PC-9 (cell line): Measurements from ENCODE around the gene MGLL. TPM values are rescaled to one million over a fixed set of nuclear protein-coding genes. Genes with fewer than 3 reads are reported as not detected.

Experiments
- BruUV-seq: library from RNA; stranded (reverse); fragments of 400-500 nt; replicated peaks from 2 replicates; lab custom pipeline; 2021; lab: Mats Ljungman, UMichigan
- CTCF ChIA-PET: fragments of 300-600 bp; sonication (Branson Sonifier 250); formaldehyde crosslinking; loops from one replicate; lab custom pipeline; 2022; ENCODE audit warnings: antibody characterized with exemption; lab: Charles Lee
- POLR2A ChIA-PET: fragments of 300-600 bp; sonication (Branson Sonifier 250); formaldehyde crosslinking; loops from one replicate; lab custom pipeline; 2022; ENCODE audit warnings: antibody characterized with exemption; ENCODE audit not compliant: unreplicated experiment; lab: Charles Lee
- DNase-seq, 2 experiments: peaks; one replicate each; pipeline versions ENCODE4 v3.0.0 to v3.0.0-alpha.2; 2015 to 2022; ENCODE audit warnings: mixed read lengths in 1 of 2
- H2AFZ ChIP-seq: fragments of 200-600 bp; sonication (generic); 2 replicates; pipeline ENCODE4 v1.8.1; 2017; ENCODE audit warnings: antibody characterized with exemption
- H3F3A ChIP-seq: fragments of 200-600 bp; sonication (generic); 2 replicates; pipeline ENCODE4 v1.8.1; 2017; ENCODE audit warnings: antibody characterized with exemption, mild to moderate bottlenecking, low read depth; ENCODE audit not compliant: insufficient read depth
- H3K27ac ChIP-seq: fragments of 200-600 bp; sonication (generic); 2 replicates; pipeline ENCODE4 v1.6.1; 2016; ENCODE audit warnings: mixed run types
- H3K27me3 ChIP-seq: fragments of 200-600 bp; sonication (generic); 2 replicates; pipeline ENCODE4 v1.6.1; 2016; ENCODE audit warnings: low read depth, mixed run types; ENCODE audit not compliant: insufficient read depth
- H3K36me3 ChIP-seq: fragments of 200-600 bp; sonication (generic); 2 replicates; pipeline ENCODE4 v1.6.1; 2016; ENCODE audit warnings: low read depth, mixed run types
- H3K4me1 ChIP-seq: fragments of 200-600 bp; sonication (generic); replicated peaks from 2 replicates; pipeline ENCODE4 v1.6.1; 2016; ENCODE audit warnings: mixed run types; ENCODE audit not compliant: insufficient read depth
- H3K4me2 ChIP-seq: fragments of 200-600 bp; sonication (generic); 2 replicates; pipeline ENCODE4 v1.6.1; 2017; ENCODE audit warnings: mixed run types
- H3K4me3 ChIP-seq: fragments of 200-600 bp; sonication (generic); 2 replicates; pipeline ENCODE4 v1.6.1; 2016; ENCODE audit warnings: mixed run types
- H3K79me2 ChIP-seq: fragments of 200-600 bp; sonication (generic); 2 replicates; pipeline ENCODE4 v1.6.1; 2017; ENCODE audit warnings: low read depth, mixed run types
- H3K9me2 ChIP-seq: fragments of 200-600 bp; sonication (generic); 2 replicates; pipeline ENCODE4 v1.8.1; 2017; ENCODE audit warnings: mild to moderate bottlenecking; ENCODE audit not compliant: insufficient read depth
- H3K9me3 ChIP-seq: fragments of 200-600 bp; sonication (generic); 2 replicates; pipeline ENCODE4 v1.8.1; 2016; ENCODE audit warnings: low read depth; ENCODE audit not compliant: insufficient read depth
- H4K20me1 ChIP-seq: fragments of 200-600 bp; sonication (generic); 2 replicates; pipeline ENCODE4 v1.8.1; 2017; ENCODE audit not compliant: insufficient read depth
- CTCF ChIP-seq: fragments of 200-600 bp; sonication (generic); conservative IDR thresholded peaks from 2 replicates; pipeline ENCODE4 v1.6.1; 2017; ENCODE audit warnings: mixed run types, antibody characterized with exemption, mild to moderate bottlenecking, moderate library complexity
- EZH2 ChIP-seq: fragments of 200-600 bp; sonication (generic); IDR thresholded peaks from 2 replicates; pipeline ENCODE4 v1.8.0; 2017; ENCODE audit warnings: antibody characterized with exemption, low read depth
- intact Hi-C: fragments of 100-400 bp; cut with micrococcal nuclease; formaldehyde crosslinking; loops from one replicate; pipeline ENCODE4 v1.10.0; 2022; ENCODE audit not compliant: unreplicated experiment
- total RNA-seq: library from RNA; stranded (reverse); gene quantifications from 2 replicates; pipeline ENCODE4 v1.2.3, GENCODE V29; 2021

The MGLL gene
- total RNA-seq, 1 experiment from 2014 or later = 30.7 TPM

- CTCF ChIA-PET = no interaction called here
These were observed 60.1 kb downstream of the MGLL start for GRCh38 chr3:127762077-127762786.

GRCh38 chr3:127761441-127761801, 60.9 kb downstream of the MGLL start:
- Histone ChIP-seq H3F3A (no peaks in the 10 kb centered on the region), H4K20me1 (no peaks in the 10 kb centered on the region), H3K4me3 (no peak overlapping the region), H2AFZ (no peak overlapping the region), H3K36me3 (0 out of 2 replicates have a peak, but pooled peaks cover under 1% of the 10 kb centered on the region), H3K9me2 (no peaks in the 10 kb centered on the region), H3K4me2 (no peak overlapping the region), H3K27me3 (no peaks in the 10 kb centered on the region), H3K4me1 (no peaks in the 10 kb centered on the region), H3K27ac (no peak overlapping the region), H3K9me3 (no peaks in the 10 kb centered on the region), H3K79me2 (no peaks in the 10 kb centered on the region)
- DNase-seq = no peak
- no peak for TF ChIP-seq CTCF
- no peak for TF ChIP-seq EZH2
- ChIA-PET CTCF (no interaction called here), POLR2A (no interaction called here)
- intact Hi-C loops = no loop called here
- no TSS peak for BruUV-seq

More at GRCh38 chr3:127762077-127762786, 60.1 kb downstream of the MGLL start:
- no peaks in the 10 kb centered on the region for H3K9me2 ChIP-seq
- POLR2A ChIA-PET = interaction anchor here (0.6 kb wide), 1 partner anchor 1510 kb away, joined by 4 read pairs; no protein-coding TSS in a partner anchor
- no peaks in the 10 kb centered on the region for H3K27me3 ChIP-seq
- no peak overlapping the region for H2AFZ ChIP-seq
- no peak overlapping the region for H3K4me3 ChIP-seq
- 0 out of 2 replicates have a peak, but pooled peaks cover 4% of the 10 kb centered on the region for H3K36me3 ChIP-seq
- DNase-seq = no peak
- no peaks in the 10 kb centered on the region for H3K4me1 ChIP-seq
- H3K9me3 ChIP-seq = peaks cover 2% of the 10 kb centered on the region; the same call in 1 of the 2 replicates
- H4K20me1 ChIP-seq = no peaks in the 10 kb centered on the region
- peaks cover 2% of the 10 kb centered on the region; the same call in 1 of the 2 replicates for H3F3A ChIP-seq
- TF ChIP-seq CTCF (no peak), EZH2 (no peak)
- no peak overlapping the region for H3K27ac ChIP-seq
- no peaks in the 10 kb centered on the region for H3K79me2 ChIP-seq
- no peak overlapping the region for H3K4me2 ChIP-seq
- no TSS peak for BruUV-seq
- intact Hi-C loops = no loop called here

GRCh38 chr3:127760791-127761440, 61.4 kb downstream of the MGLL start:
- Histone ChIP-seq H3K9me3 (no peaks in the 10 kb centered on the region), H3K4me1 (no peaks in the 10 kb centered on the region), H3K4me3 (no peak overlapping the region), H3K9me2 (no peaks in the 10 kb centered on the region), H3F3A (no peaks in the 10 kb centered on the region), H3K36me3 (no peaks in the 10 kb centered on the region), H3K4me2 (no peak overlapping the region), H3K27ac (no peak overlapping the region), H3K79me2 (no peaks in the 10 kb centered on the region), H3K27me3 (no peaks in the 10 kb centered on the region), H2AFZ (no peak overlapping the region), H4K20me1 (no peaks in the 10 kb centered on the region)
- no peak for TF ChIP-seq CTCF
- no peak for TF ChIP-seq EZH2
- ChIA-PET CTCF (no interaction called here), POLR2A (no interaction called here)
- no peak for DNase-seq
- BruUV-seq = no TSS peak
- intact Hi-C loops = no loop called here
